Mesenteric fat pad (tissue), 1 donor: Measurements from ENCODE around the gene STAG1. TPM values are rescaled to one million over a fixed set of nuclear protein-coding genes. Genes with fewer than 3 reads are reported as not detected.

Experiments
- DNase-seq: peaks from one replicate; pipeline ENCODE4 v3.0.0-alpha.2; 2020; ENCODE audit warnings: low spot score
- total RNA-seq: library from RNA; stranded (reverse); fragmentation: NEBNext Ultra II Directional; extraction: Animal tissue kit (Norgen Biotek cat#: 25700); gene quantifications from one replicate; pipeline ENCODE4 v1.2.1, GENCODE V29; 2021
- donor health status: DM: yes; HTN: yes; CAD: no.

Gene STAG1
- total RNA-seq, 1 donor from 2014 or later = 41.8 TPM

GRCh38 chr3:136334726-136335125 lies 417.5 kb downstream of the STAG1 start:
- peak; percentile 51 for DNase-seq

- DNase-seq = no peak
These were observed 418.0 kb downstream of the STAG1 start for GRCh38 chr3:136334209-136334608.

- peak; percentile 14 for DNase-seq
These were observed 419.4 kb downstream of the STAG1 start for GRCh38 chr3:136332776-136333175.

- no peak for DNase-seq
These were observed 419.9 kb downstream of the STAG1 start for GRCh38 chr3:136332302-136332701.

GRCh38 chr3:136330900-136331299 lies 421.3 kb downstream of the STAG1 start:
- DNase-seq = no peak

- DNase-seq = peak; percentile 43
These were observed 422.6 kb downstream of the STAG1 start for GRCh38 chr3:136329593-136329992.

GRCh38 chr3:136327671-136328070 lies 424.5 kb downstream of the STAG1 start:
- DNase-seq = peak; percentile 72

- DNase-seq = peak; percentile 51
These were observed 425.9 kb downstream of the STAG1 start for GRCh38 chr3:136326316-136326715.

GRCh38 chr3:136311968-136312367 lies 440.2 kb downstream of the STAG1 start:
- DNase-seq = no peak

- DNase-seq = no peak
These were observed 440.9 kb downstream of the STAG1 start for GRCh38 chr3:136311261-136311660.

GRCh38 chr3:136305879-136306278 lies 446.3 kb downstream of the STAG1 start:
- no peak for DNase-seq

- DNase-seq = no peak
These were observed 451.7 kb downstream of the STAG1 start for GRCh38 chr3:136300444-136300843.

GRCh38 chr3:136297826-136298225 lies 454.4 kb downstream of the STAG1 start:
- DNase-seq = no peak

GRCh38 chr3:136296960-136297359 lies 455.2 kb downstream of the STAG1 start:
- no peak for DNase-seq

- DNase-seq = no peak
These were observed 458.0 kb downstream of the STAG1 start for GRCh38 chr3:136294176-136294575.

GRCh38 chr3:136293279-136293678 lies 458.9 kb downstream of the STAG1 start:
- no peak for DNase-seq

- DNase-seq = no peak
These were observed 459.7 kb downstream of the STAG1 start for GRCh38 chr3:136292500-136292899.

GRCh38 chr3:136291302-136291701 lies 460.9 kb downstream of the STAG1 start:
- DNase-seq = no peak

Other genes starting within 250 kb of the STAG1 start
- 19.5 TPM for gene SLC35G2, start 66.7 kb upstream of the STAG1 start, total RNA-seq
- gene NCK1, start 109.8 kb upstream of the STAG1 start, total RNA-seq = 49.7 TPM
- 3.6 TPM for gene IL20RB, start 205.6 kb upstream of the STAG1 start, total RNA-seq